NCI-H2227 treated with DMSO at 0.1 percent for 48 hours (cell line): ENCODE results near the gene TMC2.

Experiments used
- DNase-seq: peaks from one replicate; lab custom pipeline; 2025; lab: John Stamatoyannopoulos, UW

The TMC2 gene

GRCh38 chr20:2578475-2579192, 42.3 kb downstream of the TMC2 start:
- DNase-seq = no peak

GRCh38 chr20:2585811-2586210, 49.4 kb downstream of the TMC2 start:
- no peak for DNase-seq

GRCh38 chr20:2593756-2594155, 57.4 kb downstream of the TMC2 start:
- no peak for DNase-seq

- DNase-seq = no peak
These were observed 58.7 kb downstream of the TMC2 start for GRCh38 chr20:2595076-2595475.

GRCh38 chr20:2596673-2597279, 60.4 kb downstream of the TMC2 start:
- DNase-seq = no peak

GRCh38 chr20:2599288-2600006, 63.1 kb downstream of the TMC2 start:
- DNase-seq = no peak

- no peak for DNase-seq
These were observed 65.8 kb downstream of the TMC2 start for GRCh38 chr20:2602046-2602735.

- DNase-seq = no peak
These were observed 66.4 kb downstream of the TMC2 start for GRCh38 chr20:2602746-2603145.

- DNase-seq = peak; percentile 4
These were observed 67.6 kb downstream of the TMC2 start for GRCh38 chr20:2603816-2604505.

- DNase-seq = no peak
These were observed 68.1 kb downstream of the TMC2 start for GRCh38 chr20:2604506-2604835.

- DNase-seq = no peak
These were observed 70.2 kb downstream of the TMC2 start for GRCh38 chr20:2606507-2607006.

- DNase-seq = no peak
These were observed 74.0 kb downstream of the TMC2 start for GRCh38 chr20:2610326-2610725.

- no peak for DNase-seq
These were observed 74.8 kb downstream of the TMC2 start for GRCh38 chr20:2610941-2611720.

- DNase-seq = no peak
These were observed 75.7 kb downstream of the TMC2 start for GRCh38 chr20:2612073-2612472.

GRCh38 chr20:2616634-2617033, 80.3 kb downstream of the TMC2 start:
- no peak for DNase-seq

- DNase-seq = no peak
These were observed 80.8 kb downstream of the TMC2 start for GRCh38 chr20:2617099-2617714.

- DNase-seq = no peak
These were observed 82.4 kb downstream of the TMC2 start for GRCh38 chr20:2618815-2619214.

- DNase-seq = no peak
These were observed 83.0 kb downstream of the TMC2 start for GRCh38 chr20:2619337-2619736.

GRCh38 chr20:2619961-2620595, 83.7 kb downstream of the TMC2 start:
- DNase-seq = no peak

- DNase-seq = no peak
These were observed 87.8 kb downstream of the TMC2 start for GRCh38 chr20:2624190-2624589.
